GM10266 (cell line): ENCODE measurements around the gene EFCAB5.
A peak's percentile ranks its signal among the peaks of the same experiment; 100 is the strongest.
"Not testable (repeated sequence)": the region's sequence is repeated elsewhere in the genome, so short reads cannot be mapped to it uniquely, and the experiment has no call there.

Source experiments
- DNase-seq: peaks from one replicate; pipeline ENCODE4 v3.0.0; 2012; ENCODE audit errors: extremely low spot score
- TF ChIP-seq, protein P1 (sequence below): IDR thresholded peaks from 2 replicates; pipeline ENCODE4 v1.5.1; 2012; ENCODE audit warnings: mild to moderate bottlenecking, low read depth; ENCODE audit not compliant: control insufficient read depth, insufficient read depth; ENCODE audit errors: missing control alignments

The EFCAB5 gene

GRCh38 chr17:30021708-30022317 lies 80.4 kb downstream of the EFCAB5 start:
- TF ChIP-seq, protein P1, sequence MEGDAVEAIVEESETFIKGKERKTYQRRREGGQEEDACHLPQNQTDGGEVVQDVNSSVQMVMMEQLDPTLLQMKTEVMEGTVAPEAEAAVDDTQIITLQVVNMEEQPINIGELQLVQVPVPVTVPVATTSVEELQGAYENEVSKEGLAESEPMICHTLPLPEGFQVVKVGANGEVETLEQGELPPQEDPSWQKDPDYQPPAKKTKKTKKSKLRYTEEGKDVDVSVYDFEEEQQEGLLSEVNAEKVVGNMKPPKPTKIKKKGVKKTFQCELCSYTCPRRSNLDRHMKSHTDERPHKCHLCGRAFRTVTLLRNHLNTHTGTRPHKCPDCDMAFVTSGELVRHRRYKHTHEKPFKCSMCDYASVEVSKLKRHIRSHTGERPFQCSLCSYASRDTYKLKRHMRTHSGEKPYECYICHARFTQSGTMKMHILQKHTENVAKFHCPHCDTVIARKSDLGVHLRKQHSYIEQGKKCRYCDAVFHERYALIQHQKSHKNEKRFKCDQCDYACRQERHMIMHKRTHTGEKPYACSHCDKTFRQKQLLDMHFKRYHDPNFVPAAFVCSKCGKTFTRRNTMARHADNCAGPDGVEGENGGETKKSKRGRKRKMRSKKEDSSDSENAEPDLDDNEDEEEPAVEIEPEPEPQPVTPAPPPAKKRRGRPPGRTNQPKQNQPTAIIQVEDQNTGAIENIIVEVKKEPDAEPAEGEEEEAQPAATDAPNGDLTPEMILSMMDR = peak; percentile 77
- DNase-seq = peak; percentile 42

DNA sequence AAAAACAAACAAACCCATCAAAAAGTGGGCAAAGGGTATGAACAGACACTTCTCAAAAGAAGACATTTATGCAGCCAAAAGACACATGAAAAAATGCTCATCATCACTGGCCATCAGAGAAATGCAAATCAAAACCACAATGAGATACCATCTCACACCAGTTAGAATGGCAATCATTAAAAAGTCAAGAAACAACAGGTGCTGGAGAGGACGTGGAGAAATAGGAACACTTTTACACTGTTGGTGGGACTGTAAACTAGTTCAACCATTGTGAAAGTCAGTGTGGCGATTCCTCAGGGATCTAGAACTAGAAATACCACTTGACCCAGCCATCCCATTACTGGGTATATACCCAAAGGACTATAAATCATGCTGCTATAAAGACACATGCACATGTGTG lies 83.9 kb downstream of the EFCAB5 start:
- DNase-seq = not testable (repeated sequence)

DNA sequence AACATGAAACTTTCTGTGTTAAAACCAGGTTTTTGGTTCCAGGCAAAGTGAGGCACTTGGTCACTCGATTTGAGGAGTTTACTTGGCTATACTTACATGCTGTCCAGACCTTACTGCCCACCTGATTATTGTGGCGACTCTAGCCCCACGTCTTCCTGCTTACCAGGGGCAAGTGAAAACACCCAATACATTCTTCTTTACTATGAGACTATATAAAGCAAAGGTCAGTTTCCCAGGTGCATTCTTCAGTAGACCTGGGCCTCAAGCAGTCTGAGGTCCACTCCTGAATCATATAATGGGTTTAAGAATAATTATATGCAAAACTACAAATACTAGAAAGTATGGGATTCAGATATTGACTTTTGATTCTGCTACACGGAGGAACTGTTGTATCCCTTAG lies 86.2 kb downstream of the EFCAB5 start:
- no peak for DNase-seq
- TF ChIP-seq, protein P1 = no peak

GRCh38 chr17:30031214-30031869 lies 89.9 kb downstream of the EFCAB5 start:
- peak; percentile 11 for DNase-seq
- TF ChIP-seq, protein P1 = no peak

GRCh38 chr17:30035369-30035768 lies 93.9 kb downstream of the EFCAB5 start:
- DNase-seq = no peak
- TF ChIP-seq, protein P1 = no peak

DNA sequence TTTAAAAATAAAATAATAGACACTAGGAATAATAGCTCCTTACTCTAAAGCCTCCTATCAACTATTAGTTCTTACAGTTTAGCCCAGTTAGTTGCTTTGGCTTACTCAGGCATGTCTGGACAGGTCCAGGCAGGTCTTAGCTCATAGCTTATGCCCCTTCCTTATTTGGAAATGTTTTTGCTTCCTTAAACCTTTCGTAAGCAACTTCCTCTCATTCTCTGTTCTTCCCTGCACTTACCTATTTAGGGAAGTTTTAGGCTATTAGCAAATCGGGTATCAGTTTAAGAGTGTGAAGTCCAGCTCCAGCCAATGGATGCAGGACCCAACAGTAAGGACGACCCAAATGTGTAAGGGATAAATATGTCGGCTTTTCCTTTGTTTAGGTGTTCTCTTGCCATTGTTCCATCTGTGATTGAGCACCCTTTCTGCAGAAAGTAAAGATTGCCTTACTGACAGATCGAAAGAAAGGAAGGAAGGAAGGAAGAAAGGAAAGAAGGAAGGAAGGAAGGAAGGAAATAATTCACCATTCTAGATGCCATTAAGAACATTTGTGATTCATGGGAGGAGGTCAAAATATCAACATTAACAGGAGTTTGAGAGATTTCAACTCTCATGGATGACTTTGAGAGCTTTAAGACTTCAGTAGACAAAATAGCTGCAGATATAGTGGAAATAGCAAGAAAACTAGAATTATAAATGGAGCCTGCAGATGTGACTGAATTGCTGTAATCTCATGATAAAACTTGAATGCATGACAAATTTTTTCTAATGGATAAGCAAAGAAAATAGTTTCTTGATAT lies 99.5 kb downstream of the EFCAB5 start:
- not testable (repeated sequence) for DNase-seq

GRCh38 chr17:30041551-30041950 lies 100.1 kb downstream of the EFCAB5 start:
- no peak for DNase-seq
- TF ChIP-seq, protein P1 = no peak

DNA sequence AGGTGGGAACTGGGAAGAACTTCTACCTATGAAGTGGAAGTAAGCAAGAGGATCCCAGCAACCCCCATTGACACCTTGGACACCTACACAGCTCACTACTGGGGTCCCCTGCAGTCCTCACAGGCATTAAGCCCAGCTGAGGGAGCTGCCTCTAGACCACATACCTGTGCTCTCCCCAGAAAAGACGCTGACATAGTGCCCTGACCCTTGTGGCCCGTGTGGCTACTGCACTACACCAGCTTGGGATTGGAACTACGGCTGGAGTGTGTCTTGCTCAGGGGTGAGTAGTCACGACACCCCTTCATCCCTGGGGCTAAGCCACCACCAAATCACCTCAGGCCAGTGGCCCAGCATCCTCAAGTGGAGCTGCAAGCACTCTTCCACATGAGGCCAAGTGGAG lies 120.9 kb downstream of the EFCAB5 start:
- DNase-seq = no peak
- TF ChIP-seq, protein P1 = no peak
